WERI-Rb-1 (cell line): ENCODE results near the gene CROCC.
"Not testable (repeated sequence)": the region's sequence is repeated elsewhere in the genome, so short reads cannot be mapped to it uniquely, and the experiment has no call there.

Experiments used
- DNase-seq: peaks from one replicate; pipeline ENCODE4 v3.0.0-alpha.2; 2020
- H3K27ac ChIP-seq: fragments of 250-450 bp; sonication (Bioruptor Pico); 2 replicates; pipeline ENCODE4 v1.5.1; 2020; ENCODE audit warnings: mild to moderate bottlenecking, moderate library complexity
- H3K27me3 ChIP-seq: fragments of 250-450 bp; sonication (Bioruptor Pico); 2 replicates; pipeline ENCODE4 v1.5.1; 2021; ENCODE audit warnings: mild to moderate bottlenecking, low read depth, moderate library complexity; ENCODE audit not compliant: insufficient read depth, severe bottlenecking
- H3K36me3 ChIP-seq: fragments of 250-450 bp; sonication (Bioruptor Pico); 2 replicates; pipeline ENCODE4 v1.5.1; 2020; ENCODE audit warnings: mild to moderate bottlenecking, moderate library complexity
- H3K4me3 ChIP-seq: 2 replicates; pipeline ENCODE4 v1.5.1; 2011; ENCODE audit warnings: low read depth, mild to moderate bottlenecking, control low read depth, low read length
- H3K9me3 ChIP-seq: fragments of 250-450 bp; sonication (Bioruptor Pico); 2 replicates; pipeline ENCODE4 v1.5.1; 2021; ENCODE audit warnings: mild to moderate bottlenecking, moderate library complexity; ENCODE audit not compliant: severe bottlenecking
- TF ChIP-seq, protein P1 (sequence below): IDR thresholded peaks from 2 replicates; pipeline ENCODE4 v1.5.1; 2011; ENCODE audit warnings: low read depth, mild to moderate bottlenecking, control low read depth, inconsistent platforms, low read length

The CROCC gene

DNA sequence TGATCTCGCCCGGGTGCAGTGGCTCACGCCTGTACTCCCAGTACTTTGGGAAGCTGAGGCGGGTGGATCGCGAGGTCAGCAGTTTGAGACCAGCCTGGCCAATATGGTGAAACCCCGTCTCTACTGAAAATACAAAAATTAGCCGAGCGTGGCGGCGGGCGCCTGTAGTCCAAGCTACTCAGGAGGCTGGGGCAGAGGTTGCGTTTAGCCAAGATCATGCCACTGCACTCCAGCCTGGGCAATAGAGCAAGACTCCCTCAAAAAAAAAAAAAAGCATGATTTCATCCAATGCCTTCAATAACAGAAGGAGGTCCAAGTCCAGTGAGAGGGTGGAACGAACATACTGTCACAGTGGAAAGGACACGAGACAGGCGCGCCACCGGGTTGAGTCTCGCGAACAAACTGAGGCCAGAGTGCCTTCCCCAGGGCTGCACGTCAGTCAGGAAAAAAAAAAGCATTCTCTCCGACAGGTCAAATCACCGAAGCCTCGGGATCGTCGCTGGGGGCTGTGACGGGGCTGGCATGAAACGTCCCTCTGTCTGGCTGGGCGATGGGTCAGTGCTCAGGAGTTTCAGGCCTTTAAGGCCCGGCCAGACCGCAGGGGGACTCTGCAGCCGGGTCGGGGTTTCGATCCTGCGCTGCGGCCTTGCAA lies 8.4 kb upstream of the CROCC start:
- no peaks in the 10 kb centered on the region for H3K36me3 ChIP-seq
- TF ChIP-seq, protein P1, sequence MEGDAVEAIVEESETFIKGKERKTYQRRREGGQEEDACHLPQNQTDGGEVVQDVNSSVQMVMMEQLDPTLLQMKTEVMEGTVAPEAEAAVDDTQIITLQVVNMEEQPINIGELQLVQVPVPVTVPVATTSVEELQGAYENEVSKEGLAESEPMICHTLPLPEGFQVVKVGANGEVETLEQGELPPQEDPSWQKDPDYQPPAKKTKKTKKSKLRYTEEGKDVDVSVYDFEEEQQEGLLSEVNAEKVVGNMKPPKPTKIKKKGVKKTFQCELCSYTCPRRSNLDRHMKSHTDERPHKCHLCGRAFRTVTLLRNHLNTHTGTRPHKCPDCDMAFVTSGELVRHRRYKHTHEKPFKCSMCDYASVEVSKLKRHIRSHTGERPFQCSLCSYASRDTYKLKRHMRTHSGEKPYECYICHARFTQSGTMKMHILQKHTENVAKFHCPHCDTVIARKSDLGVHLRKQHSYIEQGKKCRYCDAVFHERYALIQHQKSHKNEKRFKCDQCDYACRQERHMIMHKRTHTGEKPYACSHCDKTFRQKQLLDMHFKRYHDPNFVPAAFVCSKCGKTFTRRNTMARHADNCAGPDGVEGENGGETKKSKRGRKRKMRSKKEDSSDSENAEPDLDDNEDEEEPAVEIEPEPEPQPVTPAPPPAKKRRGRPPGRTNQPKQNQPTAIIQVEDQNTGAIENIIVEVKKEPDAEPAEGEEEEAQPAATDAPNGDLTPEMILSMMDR = 0 out of 2 replicates have a peak, but pooled peaks have one; percentile 7
- no peaks in the 10 kb centered on the region for H3K9me3 ChIP-seq
- no peak for DNase-seq
- peak overlapping the region; percentile 79 for H3K27ac ChIP-seq
- H3K4me3 ChIP-seq = peak overlapping the region; percentile 58
- H3K27me3 ChIP-seq = no peaks in the 10 kb centered on the region

DNA sequence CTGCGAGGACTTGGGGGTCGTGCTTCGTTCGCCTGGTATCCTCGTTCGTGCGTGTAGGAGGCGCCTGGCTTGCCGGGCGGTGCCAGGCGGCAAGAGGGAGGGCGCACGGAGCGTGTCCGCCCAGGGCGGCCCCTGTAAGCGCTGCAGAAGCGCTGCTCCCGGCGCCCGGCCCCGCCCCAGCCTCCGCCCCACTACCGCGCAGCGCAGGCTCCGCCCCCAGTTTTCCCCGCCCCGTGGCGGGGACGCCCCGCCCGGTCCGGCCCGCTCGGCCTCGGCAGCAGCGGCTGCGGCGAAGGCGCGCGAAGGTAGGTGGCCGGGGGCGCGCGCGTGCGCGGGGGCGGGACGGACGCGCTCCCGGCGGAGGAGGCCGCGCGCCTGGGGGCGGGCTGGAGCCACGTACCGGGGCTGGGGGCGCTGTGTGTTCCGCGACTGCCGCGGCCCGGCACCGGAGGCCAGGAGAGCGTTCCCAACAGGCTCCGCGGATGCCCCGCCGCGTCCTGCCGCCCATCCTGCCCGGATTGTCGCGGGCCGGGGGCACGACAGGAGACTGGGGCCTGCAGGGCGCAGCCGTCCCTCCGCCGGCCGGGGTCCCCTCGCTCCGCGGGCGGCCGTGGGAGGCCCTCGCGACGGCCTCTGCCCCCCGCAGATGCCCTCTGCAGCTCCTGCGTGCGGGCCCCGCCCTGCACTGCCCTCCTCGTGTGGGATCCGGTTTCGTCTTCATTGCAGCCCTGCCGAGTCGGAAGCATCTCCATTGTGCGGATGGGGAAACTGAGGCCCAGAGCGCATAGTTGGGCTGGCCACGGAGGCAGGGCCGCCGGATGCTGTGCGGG lies 7.7 kb upstream of the CROCC start:
- no peaks in the 10 kb centered on the region for H3K36me3 ChIP-seq
- peak; percentile 94 for DNase-seq
- H3K4me3 ChIP-seq = peak overlapping the region; percentile 83
- TF ChIP-seq, protein P1 = no peak; the same call in 1 of the 2 replicates
- no peaks in the 10 kb centered on the region for H3K27me3 ChIP-seq
- peak overlapping the region; percentile 91 for H3K27ac ChIP-seq
- no peaks in the 10 kb centered on the region for H3K9me3 ChIP-seq

DNA sequence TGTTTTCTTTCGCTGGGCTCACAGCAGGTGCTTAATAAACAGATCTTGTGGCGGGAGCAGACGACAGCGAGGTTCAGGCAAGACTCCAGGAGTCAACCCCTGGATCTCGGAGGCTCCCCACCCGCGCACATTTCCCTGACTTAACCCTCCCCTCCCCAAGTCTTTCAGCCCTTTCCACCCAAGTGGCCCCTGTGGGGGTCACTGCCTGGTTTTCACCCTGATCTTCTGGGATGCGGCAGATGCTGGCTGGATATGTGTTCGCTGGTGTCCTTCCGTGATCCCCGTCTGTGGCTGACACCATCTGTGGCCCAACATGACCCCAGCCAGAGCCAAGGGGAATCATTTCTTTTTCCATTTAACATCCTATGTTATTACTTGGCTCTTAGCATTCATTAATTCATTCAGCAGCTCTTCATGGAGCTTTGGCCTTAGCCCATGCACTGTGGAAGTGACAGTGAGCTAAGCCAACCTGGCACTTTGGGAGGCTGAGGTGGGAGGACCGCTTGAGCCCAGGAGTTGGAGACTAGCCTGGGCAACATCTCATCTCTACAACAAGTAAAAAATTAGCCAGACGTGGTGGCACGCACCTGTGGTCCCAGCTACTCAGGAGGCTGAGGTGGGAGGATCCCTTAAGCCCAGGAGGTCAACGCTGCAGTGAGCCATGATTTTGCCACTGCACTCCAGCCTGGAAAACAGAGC lies 6.7 kb upstream of the CROCC start:
- H3K36me3 ChIP-seq, H3K27me3 ChIP-seq, H3K9me3 ChIP-seq: not testable (repeated sequence)
- peak; percentile 93 for DNase-seq
- Histone ChIP-seq H3K4me3 (peak overlapping the region; percentile 83), H3K27ac (peak overlapping the region; percentile 91)

DNA sequence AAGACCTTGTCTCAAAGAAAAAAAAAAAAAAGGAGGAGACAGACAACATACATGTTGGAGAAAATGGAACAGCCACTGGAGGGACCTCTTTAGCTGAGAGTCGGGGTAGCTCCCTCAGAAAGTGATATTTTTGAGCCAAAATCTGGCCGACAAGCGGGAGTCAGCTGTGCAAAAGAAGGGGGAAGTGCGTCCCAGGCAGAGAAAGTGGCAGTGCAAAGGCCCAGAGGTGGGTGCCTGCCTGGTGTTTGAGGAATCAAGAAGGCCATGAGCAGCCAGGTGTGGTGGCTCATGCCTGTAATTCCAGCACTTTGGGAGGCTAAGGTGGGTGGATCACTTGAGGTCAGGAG lies 6.1 kb upstream of the CROCC start:
- Histone ChIP-seq H3K27ac (no peak overlapping the region), H3K27me3 (no peaks in the 10 kb centered on the region), H3K36me3 (no peaks in the 10 kb centered on the region), H3K9me3 (no peaks in the 10 kb centered on the region), H3K4me3 (no peak overlapping the region)
- no peak for DNase-seq
- TF ChIP-seq, protein P1 = no peak

DNA sequence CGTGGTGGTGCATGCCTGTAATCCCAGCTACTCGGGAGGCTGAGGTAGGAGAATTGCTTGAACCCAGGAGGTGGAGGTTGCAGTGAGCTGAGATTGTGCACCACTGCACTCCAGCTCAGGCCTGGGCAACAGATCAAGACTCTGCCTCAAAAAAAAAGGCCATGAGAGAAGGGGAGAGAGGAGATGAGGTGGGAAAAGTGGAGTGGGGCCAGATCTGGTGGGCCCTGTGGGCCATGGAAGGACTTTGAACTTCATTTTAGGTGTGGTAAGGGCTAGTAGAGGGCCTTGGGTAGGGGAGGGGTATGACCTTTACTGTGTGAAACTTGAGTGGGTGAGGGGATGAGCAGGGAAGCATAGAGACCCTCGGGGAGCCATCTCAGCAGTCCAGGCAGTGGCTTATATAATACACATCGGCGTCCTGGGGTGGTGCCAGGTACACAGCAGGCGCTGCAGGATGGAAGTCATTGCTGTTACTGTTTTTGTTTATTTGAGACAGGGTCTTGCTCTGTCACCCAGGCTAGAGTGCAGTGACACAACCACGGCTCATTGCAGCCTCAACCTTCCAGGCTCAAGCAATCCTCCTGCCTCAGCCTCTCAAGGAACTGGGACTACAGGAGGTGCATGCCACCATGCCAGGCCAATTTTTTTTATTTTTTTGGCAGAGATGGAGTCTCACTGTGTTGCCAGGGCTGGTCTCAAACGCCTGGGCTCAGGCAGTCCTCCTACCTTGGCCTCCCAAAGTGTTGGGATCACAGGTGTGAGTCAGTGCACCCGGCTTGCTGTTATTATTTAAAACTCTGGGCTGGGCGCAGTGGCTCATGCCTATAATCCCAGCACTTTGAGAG lies 5.5 kb upstream of the CROCC start:
- not testable (repeated sequence) for DNase-seq, H3K27me3 ChIP-seq, H3K36me3 ChIP-seq, H3K9me3 ChIP-seq, H3K4me3 ChIP-seq, H3K27ac ChIP-seq

DNA sequence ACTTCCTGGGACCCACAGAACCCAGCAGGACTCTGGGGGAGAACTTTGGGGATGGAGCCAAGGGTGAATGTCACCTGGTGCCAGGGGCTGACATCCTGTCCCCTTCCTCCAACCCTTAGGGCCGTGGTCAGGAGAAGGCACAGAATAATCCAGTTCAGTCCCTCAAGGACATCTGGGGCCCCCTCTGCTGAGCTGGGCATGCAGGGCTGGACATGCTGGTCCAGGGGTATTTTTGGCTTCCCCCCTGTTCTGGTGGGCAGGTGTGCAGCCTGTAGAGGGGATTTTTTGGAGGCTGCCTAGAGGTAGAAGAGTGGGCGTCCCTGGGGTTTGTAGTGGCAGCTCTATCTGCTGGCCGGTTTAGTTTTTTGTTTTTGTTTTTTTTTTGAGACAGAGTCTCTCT lies 3.4 kb upstream of the CROCC start:
- no peaks in the 10 kb centered on the region for H3K27me3 ChIP-seq
- no peak for DNase-seq
- H3K4me3 ChIP-seq = no peak overlapping the region
- peaks cover 4% of the 10 kb centered on the region; the same call in 1 of the 2 replicates for H3K36me3 ChIP-seq
- no peaks in the 10 kb centered on the region for H3K9me3 ChIP-seq
- no peak overlapping the region for H3K27ac ChIP-seq
- TF ChIP-seq, protein P1 = no peak

DNA sequence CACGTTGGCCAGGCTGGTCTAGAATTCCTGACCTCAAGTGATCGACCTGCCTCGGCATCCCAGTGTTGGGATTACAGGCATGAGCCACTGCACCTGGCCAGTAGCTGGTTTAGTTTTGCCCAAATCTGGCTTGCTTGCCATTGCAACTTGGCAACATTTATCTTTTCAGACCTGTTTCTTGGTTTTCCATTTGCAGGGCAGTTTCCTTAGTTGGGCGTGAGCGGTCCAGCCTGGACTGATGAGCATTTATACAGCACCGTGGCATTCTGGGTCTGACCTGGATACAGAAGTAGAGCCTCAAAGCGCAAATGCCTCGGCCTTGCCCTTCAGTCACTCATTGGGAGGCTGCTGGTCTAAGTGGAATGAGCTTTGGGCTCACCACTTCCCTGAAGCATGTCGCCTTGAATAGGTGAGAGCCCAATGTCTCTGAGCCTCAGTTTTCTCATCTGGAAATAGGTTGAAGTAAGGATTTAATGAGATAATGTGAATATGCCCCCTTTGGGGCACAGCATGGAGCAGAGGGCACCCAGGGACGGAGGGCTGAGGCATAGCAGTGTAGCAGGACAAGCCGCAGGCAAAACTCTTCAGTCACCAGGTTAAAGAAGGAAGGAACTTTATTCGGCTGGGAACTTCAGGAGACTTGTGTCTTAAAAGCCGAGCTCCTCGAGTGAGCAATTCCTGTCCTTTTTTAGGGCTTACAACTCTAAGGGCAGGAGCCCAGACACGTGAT lies 2.6 kb upstream of the CROCC start:
- not testable (repeated sequence) for H3K36me3 ChIP-seq, H3K9me3 ChIP-seq, DNase-seq, H3K4me3 ChIP-seq, H3K27ac ChIP-seq, H3K27me3 ChIP-seq
